Activated effector memory CD4-positive, alpha-beta T cell treated with Interleukin-2 at 50 U/mL for 16 hours (primary cell): ENCODE results near the gene COG1.
"Not testable (repeated sequence)": the region's sequence is repeated elsewhere in the genome, so short reads cannot be mapped to it uniquely, and the experiment has no call there.

Experiments
- DNase-seq: peaks from one replicate; pipeline ENCODE4 v3.0.0-alpha.2; 2020

COG1 gene, protein sequence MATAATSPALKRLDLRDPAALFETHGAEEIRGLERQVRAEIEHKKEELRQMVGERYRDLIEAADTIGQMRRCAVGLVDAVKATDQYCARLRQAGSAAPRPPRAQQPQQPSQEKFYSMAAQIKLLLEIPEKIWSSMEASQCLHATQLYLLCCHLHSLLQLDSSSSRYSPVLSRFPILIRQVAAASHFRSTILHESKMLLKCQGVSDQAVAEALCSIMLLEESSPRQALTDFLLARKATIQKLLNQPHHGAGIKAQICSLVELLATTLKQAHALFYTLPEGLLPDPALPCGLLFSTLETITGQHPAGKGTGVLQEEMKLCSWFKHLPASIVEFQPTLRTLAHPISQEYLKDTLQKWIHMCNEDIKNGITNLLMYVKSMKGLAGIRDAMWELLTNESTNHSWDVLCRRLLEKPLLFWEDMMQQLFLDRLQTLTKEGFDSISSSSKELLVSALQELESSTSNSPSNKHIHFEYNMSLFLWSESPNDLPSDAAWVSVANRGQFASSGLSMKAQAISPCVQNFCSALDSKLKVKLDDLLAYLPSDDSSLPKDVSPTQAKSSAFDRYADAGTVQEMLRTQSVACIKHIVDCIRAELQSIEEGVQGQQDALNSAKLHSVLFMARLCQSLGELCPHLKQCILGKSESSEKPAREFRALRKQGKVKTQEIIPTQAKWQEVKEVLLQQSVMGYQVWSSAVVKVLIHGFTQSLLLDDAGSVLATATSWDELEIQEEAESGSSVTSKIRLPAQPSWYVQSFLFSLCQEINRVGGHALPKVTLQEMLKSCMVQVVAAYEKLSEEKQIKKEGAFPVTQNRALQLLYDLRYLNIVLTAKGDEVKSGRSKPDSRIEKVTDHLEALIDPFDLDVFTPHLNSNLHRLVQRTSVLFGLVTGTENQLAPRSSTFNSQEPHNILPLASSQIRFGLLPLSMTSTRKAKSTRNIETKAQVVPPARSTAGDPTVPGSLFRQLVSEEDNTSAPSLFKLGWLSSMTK

DNA sequence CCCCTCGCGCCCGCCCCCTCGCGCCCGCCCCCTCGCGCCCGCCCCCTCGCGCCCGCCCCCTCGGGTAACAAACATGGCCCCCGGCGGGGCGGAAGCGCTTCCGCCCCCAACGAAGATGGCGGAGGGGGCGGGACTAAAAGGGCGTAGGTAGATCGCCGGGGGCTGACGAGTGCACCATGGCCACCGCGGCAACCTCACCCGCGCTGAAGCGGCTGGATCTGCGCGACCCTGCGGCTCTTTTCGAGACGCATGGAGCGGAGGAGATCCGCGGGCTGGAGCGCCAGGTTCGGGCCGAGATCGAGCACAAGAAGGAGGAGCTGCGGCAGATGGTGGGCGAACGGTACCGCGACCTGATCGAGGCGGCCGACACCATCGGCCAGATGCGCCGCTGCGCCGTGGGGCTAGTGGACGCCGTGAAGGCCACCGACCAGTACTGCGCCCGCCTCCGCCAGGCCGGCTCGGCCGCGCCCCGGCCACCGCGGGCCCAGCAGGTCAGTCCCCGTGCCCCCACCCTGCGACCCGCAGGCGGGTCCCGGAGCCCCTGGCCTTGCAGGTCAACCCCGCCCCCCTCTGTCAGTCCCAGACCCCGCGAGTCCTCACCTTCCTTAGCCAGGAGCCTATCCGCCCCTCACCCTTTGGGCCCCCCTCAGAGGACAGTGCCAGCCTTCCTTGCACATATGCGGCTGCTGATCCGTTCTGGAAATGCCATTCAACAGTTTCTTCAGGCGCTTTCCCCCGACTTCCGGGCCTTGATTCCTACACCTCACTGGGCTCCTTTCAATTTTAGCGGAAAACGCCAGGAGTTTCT lies at the start of gene COG1:
Gene COG1, plus strand, starts transcription at position 162 of the 808 bp plus-strand sequence. Its CDS starts 15 bp downstream, at position 177.
- peak; percentile 82 for DNase-seq

DNA sequence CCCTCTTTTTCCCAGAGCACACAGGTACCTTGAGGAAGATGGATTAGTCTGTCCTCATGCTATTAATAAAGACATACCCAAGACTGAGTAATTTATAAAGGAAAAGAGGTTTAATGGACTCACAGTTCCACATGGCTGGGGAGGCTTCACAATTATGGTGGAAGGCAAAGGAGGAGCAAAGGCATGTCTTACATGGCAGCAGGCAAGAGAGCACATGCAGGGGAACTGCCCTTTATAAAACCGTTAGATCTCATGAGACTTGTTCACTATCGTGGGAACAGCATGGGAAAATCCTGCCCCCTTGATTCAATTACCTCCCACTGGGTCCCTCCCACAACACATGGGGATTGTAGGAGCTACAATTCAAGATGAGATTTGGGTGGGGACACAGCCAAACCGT lies 48.6 kb upstream of the COG1 start:
- DNase-seq, result not testable (repeated sequence)

DNA sequence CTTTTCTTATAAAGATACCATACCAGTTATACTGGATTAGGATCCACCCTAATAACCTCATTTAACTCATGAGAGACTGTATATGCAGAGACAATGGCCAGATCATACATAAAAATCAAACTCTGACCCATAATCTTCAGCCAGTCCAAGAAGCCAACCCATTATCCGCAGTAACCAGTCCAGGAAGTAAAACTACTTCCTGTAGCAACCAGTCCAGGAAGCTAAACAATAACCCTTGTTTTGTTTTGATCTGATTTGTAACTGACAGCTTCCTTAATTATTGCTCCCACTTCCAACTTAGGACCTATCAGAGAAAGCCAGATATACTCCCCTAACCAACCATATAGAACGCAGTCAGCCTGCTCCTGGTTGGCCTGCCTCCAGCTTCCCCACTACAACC lies 47.2 kb upstream of the COG1 start:
- no peak for DNase-seq

DNA sequence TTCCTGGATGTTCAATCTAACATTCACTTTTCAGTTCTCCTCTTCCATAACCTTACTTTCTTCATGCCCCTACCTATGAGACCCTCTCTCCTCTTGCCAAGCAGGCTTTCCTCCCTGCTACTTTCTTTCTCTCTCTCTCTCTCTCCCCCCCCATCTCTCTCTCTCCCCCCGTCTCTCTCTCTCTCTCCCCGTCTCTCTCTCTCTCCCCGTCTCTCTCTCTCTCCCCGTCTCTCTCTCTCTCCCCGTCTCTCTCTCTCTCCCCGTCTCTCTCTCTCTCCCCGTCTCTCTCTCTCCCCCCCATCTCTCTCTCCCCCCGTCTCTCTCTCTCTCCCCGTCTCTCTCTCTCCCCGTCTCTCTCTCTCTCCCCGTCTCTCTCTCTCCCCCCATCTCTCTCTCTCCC lies 45.1 kb upstream of the COG1 start:
- DNase-seq, result not testable (repeated sequence)

DNA sequence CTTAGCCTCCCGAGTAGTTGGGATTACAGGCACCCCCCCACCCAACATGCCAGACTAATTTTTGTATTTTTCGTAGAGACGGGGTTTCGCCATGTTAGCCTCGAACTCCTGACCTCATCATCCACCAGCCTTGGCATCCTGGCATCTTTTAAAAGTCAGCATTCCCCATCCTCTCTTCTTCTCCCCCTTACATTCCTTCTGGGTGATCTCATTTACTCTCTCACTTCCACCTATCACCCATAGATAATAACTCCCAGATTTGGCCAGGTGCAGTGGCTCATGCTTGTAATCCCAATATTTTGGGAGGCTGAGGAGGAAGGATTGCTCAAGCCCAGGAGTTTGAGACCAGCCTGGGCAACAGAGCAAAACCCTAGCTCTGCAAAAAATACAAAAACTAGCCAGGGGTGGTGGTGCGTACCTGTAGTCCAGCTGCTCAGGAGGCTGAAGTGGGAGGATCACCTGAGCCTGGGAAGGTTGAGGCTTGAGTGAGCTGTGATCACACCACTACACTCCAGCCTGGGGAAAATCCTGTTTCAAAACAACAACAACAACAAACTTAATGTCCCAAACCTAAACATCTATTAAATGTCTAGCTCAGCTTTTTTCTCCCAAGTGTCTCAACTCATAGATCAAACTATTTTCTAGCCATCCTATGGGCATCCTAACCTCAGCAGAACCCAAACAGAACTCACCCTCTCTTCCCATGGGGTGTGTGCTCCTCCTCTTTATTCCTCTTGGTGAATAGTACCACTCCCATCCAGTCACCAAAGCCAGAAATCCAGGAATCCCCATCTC lies 44.1 kb upstream of the COG1 start:
- no peak for DNase-seq

DNA sequence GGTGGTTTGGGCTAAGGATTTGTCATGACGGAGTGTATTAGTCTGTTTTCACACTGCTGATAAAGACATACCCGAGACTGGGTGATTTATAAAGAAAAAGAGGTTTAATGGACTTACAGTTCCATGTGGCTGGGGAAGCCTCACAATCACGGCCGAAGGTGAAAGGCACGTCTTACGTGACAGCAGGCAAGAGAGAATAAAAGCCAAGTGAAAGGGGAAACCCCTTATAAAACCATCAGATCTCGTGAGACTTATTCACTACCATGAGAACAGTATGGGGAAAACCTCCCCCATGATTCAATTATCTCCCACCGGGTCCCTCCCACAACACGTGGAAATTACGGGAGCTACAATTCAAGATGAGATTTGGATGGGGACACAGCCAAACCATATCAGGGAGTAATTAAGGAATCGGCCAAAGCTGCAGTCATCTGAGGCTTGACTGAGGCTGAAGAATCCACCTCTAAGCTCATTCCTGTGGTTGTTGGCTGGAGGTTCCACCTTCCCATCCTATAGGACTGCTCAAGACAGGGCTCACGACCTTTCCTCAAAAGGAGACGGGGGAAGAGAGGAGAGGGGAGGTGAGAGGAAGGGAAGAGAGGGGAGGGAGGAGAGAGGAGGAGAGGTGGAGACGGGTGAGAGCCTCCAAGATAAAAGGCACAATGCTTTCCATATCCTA lies 42.1 kb upstream of the COG1 start:
- not testable (repeated sequence) for DNase-seq

DNA sequence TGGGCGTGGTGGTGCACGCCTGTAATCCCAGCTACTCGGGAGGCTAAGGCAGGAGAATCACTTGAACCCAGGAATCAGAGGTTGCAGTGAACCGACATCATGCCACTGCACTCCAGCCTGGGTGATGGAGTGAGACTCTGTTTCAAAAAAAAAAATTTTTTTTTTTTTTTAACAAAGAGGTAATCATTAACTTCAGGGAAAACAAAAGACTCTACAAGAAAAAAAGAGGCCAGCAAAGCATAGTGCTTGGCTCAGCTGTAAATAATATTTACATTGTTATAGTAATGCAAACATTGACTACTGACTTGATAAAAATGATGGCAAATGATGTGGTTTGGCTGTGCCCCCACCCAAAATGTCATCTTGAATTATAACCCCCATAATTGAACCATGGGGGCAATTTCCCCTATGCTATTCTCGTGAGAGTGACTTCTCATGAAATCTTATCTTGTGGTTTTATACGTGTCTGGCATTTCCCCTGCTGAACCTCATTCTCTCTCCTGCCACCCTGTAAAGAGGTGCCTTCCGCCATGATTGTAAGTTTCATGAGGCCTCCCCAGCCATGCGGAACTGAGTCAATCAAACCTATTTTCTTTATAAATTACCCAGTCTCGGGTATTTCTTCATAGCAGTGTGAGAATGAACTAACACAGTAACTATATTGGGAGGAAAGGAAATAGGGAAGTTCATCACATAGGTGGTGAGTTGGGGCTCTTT lies 40.8 kb upstream of the COG1 start:
- no peak for DNase-seq

DNA sequence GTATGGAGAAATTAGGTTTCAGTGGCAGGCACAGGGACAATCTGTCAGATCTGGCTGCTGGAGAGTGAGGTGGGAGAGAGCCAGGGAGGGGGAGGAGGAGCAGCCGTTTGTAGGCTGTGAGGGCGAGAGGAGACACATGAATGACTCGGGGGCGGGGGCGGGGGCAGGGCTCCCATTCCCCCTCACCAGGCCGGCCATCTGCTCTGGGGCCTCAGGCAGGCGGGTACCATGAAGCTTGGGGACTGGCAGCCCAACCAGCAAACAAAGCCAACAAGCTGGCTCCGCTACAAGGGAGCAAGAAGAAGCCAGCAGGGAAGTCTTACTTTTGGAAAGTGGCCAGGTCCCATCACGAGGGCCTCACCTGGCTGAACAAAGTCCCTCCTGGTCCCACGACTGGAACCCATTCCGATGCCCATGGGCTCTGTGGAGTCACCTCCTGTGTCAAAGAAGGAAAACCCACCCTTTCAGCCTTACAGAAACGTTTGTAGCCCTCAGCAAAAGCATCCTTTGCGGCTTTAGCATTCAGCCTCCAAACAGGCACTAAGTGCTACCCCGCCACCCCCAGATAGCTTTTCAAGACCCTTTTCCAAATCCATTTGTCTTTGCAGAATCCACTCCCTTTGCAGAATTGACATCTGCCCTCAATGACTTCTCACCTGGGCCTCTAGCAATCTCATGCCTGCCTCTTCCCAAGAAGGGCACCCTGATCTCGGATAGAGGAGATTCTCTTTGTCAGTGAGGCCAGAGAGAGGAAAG lies 37.3 kb upstream of the COG1 start:
- DNase-seq, result no peak

DNA sequence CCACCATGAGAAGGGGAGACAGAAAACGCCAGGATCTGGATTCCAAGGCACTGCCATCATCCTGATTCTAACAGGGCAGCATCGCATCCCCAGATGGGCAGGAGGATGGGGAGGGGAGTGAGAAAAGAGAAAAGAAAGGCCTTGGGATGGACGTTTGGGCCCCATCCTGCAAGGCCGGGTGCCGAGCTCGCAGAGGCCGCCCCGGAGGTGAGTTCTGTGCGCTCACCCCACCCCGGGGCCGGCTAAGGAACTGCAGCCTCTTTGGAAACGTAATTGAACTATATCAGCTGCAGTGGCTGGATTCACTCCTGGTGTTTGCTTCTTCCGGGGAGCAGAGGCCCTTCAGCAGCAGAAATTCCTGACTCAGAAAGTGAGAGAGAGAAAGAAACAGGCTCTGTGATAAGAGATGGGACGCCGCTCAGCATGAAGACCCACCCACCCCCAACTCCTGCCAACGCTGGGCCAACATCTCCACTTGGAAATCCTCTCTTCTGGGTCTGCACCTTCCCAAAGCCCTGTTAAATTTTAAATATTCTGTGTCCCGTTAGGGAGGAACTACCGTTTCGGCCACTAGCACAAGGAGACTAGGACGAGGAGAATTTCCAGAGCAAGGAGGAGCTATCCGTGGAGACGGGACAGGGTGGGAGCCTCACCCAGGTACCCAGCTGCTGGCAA lies 36.6 kb upstream of the COG1 start:
- peak; percentile 35 for DNase-seq

DNA sequence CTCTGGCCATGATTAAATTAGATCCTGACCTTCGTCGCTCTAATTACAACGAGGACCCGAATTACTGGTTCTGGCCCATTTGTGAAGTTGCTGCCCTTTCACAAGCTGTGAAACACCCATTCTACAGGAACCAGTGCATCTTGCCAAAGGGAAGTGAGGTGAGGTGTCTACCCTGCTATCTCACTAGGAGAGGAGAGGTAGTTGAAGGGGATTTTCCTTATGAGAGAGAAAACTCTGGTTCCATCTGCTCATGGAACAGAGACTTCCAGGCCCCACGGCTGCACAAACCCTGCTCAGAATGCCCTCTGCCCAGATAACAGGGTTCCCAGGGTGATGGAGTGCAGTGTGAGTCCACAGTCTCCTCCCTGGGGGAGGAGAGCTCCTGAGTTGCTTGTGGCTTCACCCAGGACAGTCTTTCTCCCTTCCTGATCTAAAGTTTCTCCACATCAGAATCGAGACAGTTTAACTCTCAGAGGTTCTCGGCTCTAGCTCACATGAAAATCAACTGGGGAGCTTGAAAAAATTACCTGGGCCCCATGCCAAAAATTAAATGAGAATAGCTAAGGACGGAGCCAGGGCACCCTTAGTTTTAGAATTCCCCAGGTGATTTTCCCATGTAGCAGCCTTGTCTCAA lies 35.9 kb upstream of the COG1 start:
- DNase-seq, result no peak

DNA sequence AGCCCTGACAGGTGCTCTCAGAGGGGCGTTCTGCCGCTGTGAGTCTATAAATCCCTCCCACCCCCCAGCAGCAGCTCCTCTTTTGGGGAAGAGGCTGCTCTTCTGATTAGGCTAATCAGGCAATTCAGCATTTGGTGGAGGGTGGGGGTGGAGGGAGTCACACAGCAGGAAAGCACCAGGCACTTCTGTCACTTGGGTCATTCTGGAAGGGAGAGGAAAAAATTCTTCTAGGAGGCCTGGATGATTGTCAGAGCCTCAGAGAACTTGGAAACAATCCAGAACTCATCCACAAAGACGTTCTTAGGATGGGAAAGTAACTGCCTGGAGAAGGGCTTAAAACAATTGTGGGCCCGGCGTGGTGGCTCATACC lies 35.3 kb upstream of the COG1 start:
- no peak for DNase-seq

DNA sequence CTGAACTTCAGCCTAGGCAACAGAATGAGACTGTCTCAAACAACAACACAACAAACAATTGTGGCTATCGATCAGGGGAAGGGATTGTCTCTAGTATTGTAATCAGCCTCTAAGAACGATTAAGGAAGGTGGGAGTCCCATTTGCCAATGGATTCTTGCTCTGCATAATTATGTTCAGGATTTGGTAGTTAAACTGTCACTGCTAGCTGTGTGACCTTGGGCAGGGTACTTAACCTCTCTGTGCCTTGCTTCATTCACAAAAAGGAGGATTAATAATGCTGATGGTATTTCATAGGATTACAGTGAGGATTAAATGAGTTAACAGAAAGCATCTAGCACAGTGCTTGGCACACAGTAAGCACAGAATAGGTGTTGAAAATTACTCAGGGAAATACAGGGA lies 34.7 kb upstream of the COG1 start:
- DNase-seq, result no peak

DNA sequence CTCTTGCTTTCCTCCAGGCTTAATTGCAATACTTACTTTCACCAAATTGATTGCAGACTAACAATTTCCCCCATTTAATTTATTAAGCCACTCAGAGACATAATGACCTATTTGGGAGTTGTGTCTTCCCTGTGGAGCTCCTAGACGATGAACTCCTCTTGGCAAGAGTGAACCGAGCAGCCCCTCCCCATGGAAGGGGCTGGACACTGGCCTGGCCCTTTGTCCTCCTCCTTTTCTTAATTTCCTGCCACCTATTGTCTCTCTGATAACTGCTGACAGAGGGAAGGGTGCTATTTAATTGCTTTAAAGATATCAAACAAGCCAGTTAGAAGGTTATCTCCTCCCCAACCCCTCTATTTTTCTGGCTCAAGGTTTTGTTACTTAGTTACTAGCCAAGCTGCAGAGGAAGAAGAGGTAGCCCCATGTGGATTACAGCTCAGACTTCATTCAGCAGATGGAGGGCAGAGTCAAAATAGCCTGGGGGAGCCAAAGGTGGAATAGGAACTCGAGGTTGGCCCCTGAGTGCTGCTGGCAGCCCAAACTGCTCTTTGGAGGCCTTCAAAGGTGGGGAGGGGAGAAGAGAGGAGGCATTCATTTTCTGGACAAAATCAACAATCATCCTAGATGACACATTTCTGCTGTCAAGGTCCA lies 31.8 kb upstream of the COG1 start:
- DNase-seq, result no peak

DNA sequence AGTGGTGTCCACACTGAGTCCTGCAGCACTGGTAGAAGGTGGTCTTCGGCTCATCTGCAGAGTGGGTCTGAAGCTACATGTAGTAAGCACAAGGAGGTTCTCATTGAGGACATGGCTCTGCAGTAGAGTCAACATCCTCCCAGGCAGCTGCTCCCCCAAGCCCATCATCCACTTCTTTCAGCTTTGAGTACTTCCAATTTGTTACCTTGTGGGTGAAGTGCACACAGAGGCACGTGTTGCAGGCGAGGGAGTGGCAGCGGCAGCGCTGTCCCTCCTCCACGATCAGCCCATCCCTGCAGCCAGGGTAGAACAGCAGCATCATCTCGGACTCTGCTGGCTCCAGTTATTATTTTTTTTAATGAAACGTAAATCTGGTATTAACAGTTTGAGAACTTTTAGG lies 29.8 kb upstream of the COG1 start:
- no peak for DNase-seq

DNA sequence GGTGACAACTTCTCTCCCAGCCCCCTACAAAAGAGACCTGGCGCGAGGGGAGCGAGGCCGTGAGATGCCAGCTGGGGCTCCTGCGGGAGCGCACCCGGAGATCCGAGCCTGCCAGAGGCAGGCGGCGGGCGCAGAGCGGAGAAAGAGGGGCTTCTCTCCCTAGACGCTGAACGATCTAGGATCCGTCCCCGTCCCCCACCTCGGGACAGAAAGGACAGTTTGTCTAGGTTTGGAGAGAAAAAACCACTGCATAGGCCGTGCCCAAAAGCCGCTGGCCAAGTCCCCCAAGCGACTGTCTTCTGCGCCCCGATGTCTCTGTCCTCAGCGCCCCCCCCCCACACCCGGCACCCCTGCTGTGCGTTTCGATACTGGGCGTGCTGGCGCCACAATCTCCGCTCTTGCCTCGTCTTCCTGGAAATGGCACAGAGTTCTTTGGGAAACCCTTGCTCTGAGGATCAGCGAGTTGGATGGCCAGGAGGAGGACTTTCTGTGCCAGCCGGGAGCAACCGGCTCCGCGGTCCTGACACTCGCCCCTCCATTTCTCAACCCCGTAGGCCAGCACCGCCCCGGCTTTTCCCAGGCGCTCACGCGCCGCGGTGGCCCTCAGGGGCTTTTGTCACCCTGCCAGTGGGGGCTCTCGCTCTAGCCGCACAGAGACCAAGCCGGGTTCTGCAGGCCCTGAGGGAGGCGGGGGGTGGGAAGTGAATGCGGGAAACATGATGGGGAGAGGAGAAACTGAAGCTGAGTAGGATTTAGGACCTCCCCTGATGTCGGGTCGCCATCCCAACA lies 27.0 kb upstream of the COG1 start:
- no peak for DNase-seq

DNA sequence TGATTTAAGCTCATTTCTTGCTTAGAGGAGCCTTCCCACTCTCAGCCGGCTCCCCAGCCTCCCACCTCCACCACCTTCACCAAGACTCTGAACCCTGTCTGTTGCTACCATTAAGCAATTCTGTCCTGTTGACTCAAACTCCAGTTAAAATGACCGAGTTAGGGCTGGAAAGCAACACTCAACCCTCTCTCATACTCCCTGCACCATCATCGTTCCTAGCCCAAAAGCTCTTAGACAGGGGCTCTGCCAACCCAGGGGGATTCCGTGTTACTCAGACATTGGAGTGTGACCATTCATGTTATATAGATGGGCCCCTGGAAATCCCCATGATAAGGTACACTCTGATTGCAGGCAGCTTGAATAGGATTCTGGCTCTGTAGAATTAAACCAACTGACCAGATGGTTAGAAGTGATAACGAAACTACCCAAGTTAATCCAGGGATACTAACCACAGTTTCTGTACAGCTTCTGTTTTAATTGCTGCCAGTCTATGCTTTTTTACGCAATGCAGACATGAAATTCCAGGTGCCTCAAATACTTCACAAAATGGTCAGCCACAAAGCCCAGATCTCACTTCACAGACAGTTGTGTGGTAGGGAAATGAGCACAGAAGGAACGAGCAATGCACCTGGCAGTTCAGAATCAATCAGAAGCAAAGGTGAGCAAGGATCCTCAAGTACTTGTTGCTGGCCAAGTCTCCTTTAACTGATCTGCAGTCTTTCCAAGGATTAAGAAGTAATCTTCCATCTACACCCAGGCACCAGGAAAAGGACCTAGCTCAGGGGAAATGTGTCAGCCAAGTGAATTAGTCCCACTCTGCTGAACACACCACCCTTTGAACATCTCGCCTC lies 25.9 kb upstream of the COG1 start:
- no peak for DNase-seq

DNA sequence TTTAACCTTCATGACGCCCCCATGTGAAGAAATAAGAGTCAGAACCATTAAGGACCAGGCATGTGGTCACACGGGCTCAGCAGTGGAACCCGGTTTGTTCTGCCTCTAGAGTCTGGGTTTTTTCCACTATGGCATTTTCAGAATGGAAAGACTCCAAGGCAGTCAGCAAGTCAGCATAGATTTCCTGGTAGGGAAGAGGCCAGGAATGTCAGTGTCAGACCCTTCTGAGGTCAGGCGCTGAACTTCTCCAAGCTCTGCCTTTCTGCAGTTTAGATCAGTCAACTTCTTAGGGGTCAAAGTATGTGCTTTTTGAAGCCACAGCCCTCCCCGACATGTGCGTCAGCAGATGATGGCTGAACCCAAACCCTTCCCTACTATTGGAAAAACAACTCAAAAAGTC lies 24.2 kb upstream of the COG1 start:
- no peak for DNase-seq
